Panc1 (cell line): ENCODE results near the gene PLA2G4F. TPM values are rescaled to one million over a fixed set of nuclear protein-coding genes. Genes with fewer than 3 reads are reported as not detected.

Experiments used
- ATAC-seq: fragments of 200-7000 bp; cut with Tn5 transposase; 2 replicates; pipeline ENCODE4 v1.9.1; 2020; ENCODE audit warnings: mild to moderate bottlenecking, moderate library complexity
- BruUV-seq: library from RNA; stranded (reverse); fragments of 400-500 nt; replicated peaks from 2 replicates; lab custom pipeline; 2021; lab: Mats Ljungman, UMichigan
- CTCF ChIA-PET: fragments of 300-600 bp; sonication (Branson Sonifier 250); formaldehyde crosslinking; loops from one replicate; lab custom pipeline; 2022; ENCODE audit warnings: antibody characterized with exemption; lab: Charles Lee
- POLR2A ChIA-PET: fragments of 300-600 bp; sonication (Branson Sonifier 250); formaldehyde crosslinking; loops from one replicate; lab custom pipeline; 2022; ENCODE audit warnings: antibody characterized with exemption; lab: Charles Lee
- DNase-seq: peaks from one replicate; pipeline ENCODE4 v3.0.0-alpha.2; 2010; ENCODE audit warnings: low read depth, low spot score
- H3K27ac ChIP-seq: 2 replicates; pipeline ENCODE4 v1.5.1; 2011; ENCODE audit warnings: mild to moderate bottlenecking, low read length, inconsistent platforms
- H3K27me3 ChIP-seq: fragments of 200-500 bp; sonication (Bioruptor generic); 2 replicates; pipeline ENCODE4 v1.6.0; 2014; ENCODE audit warnings: low read length, inconsistent platforms; ENCODE audit not compliant: control insufficient read depth, insufficient read depth
- H3K36me3 ChIP-seq: fragments of 200-500 bp; sonication (Bioruptor generic); 2 replicates; pipeline ENCODE4 v1.5.1; 2014; ENCODE audit warnings: inconsistent platforms, mild to moderate bottlenecking, low read length, moderate library complexity; ENCODE audit not compliant: control insufficient read depth, insufficient read depth
- H3K4me1 ChIP-seq: 2 replicates; pipeline ENCODE4 v1.5.1; 2011; ENCODE audit warnings: inconsistent platforms, mild to moderate bottlenecking, low read length, moderate library complexity; ENCODE audit not compliant: control insufficient read depth, insufficient read depth
- H3K4me3 ChIP-seq, 2 experiments: 2 replicates each; pipeline ENCODE4 v1.5.1; 2011 to 2012; ENCODE audit warnings: low read depth in 2 of 2, low read length in 2 of 2, mild to moderate bottlenecking in 2 of 2, inconsistent platforms in 1 of 2, moderate library complexity in 1 of 2
- H3K9me3 ChIP-seq: fragments of 200-500 bp; sonication (Bioruptor generic); 2 replicates; pipeline ENCODE4 v1.5.1; 2014; ENCODE audit warnings: low read depth, mild to moderate bottlenecking, inconsistent platforms, low read length, moderate library complexity; ENCODE audit not compliant: control insufficient read depth, insufficient read depth
- CTCF ChIP-seq: fragments of 450-650 bp; IDR thresholded peaks from 2 replicates; pipeline ENCODE4 v1.5.1; 2017; ENCODE audit warnings: mild to moderate bottlenecking
- POLR2AphosphoS5 ChIP-seq: IDR thresholded peaks from 2 replicates; pipeline ENCODE4 v1.6.1; 2012; ENCODE audit warnings: mild to moderate bottlenecking, low read depth, low read length, moderate library complexity
- REST ChIP-seq, 2 experiments: IDR thresholded peaks; 2 replicates each; pipeline ENCODE4 v1.6.1; 2011 to 2012; ENCODE audit warnings: low read depth in 2 of 2, control low read depth in 1 of 2, low read length in 1 of 2, mild to moderate bottlenecking in 1 of 2, moderate library complexity in 1 of 2; ENCODE audit not compliant: insufficient read depth in 1 of 2
- SIN3A ChIP-seq: IDR thresholded peaks from 2 replicates; pipeline ENCODE4 v1.6.1; 2012; ENCODE audit warnings: low read depth, mild to moderate bottlenecking, low read length, moderate library complexity, borderline replicate concordance; ENCODE audit not compliant: insufficient read depth
- TCF7L2 ChIP-seq: IDR thresholded peaks from 2 replicates; pipeline ENCODE4 v1.6.1; 2011; ENCODE audit warnings: mild to moderate bottlenecking, low read depth, low read length, inconsistent platforms
- in situ Hi-C: cut with HindIII; loops from 2 replicates; pipeline ENCODE4 v1.10.0; 2016; ENCODE audit warnings: low sequenced_read_pairs, low pct_unique_long_range_greater_than_20kb
- intact Hi-C: fragments of 100-400 bp; cut with micrococcal nuclease; formaldehyde crosslinking; loops from one replicate; pipeline ENCODE4 v1.10.0; 2022; ENCODE audit not compliant: unreplicated experiment
- total RNA-seq: library from RNA; stranded (reverse); gene quantifications from one replicate; pipeline ENCODE4 v1.2.1, GENCODE V29; 2021; ENCODE audit not compliant: unreplicated experiment

PLA2G4F gene
- total RNA-seq, 1 experiment from 2014 or later = not detected

- H3K9me3 ChIP-seq = no peaks in the 10 kb centered on the region
- ChIA-PET POLR2A (no interaction called here), CTCF (interaction anchor here (0.6 to 1.4 kb wide), 4 partner anchors 19 to 146 kb away, joined by 3 to 5 read pairs (median 4); no protein-coding TSS in a partner anchor)
- in situ Hi-C loops (no loop called here), intact Hi-C loops (loop anchor here (5.0 kb wide), 1 partner anchor 150 kb away; no protein-coding TSS in a partner anchor)
- TF ChIP-seq TCF7L2 = no peak
- no peak for TF ChIP-seq POLR2AphosphoS5
- no peak for TF ChIP-seq REST (IDR thresholded peaks at IDR 0.05; ENCODE audit: insufficient read depth in 1 of 2, low read depth in 2 of 2, low read length in 1 of 2)
- TF ChIP-seq SIN3A = no peak
- peak; percentile 82 for TF ChIP-seq CTCF
- no peaks in the 10 kb centered on the region for H3K36me3 ChIP-seq
- DNase-seq (no peak), ATAC-seq (peak; percentile 69)
- no peaks in the 10 kb centered on the region for H3K27me3 ChIP-seq
- H3K4me1 ChIP-seq = no peaks in the 10 kb centered on the region; the same call in 1 of the 2 replicates
- H3K4me3 ChIP-seq = no peak overlapping the region
- no TSS peak for BruUV-seq
- H3K27ac ChIP-seq = no peak overlapping the region
These were observed 18.8 kb downstream of the PLA2G4F start for GRCh38 chr15:42137461-42138261.

- Histone ChIP-seq H3K36me3 (no peaks in the 10 kb centered on the region), H3K4me3 (no peak overlapping the region), H3K9me3 (no peaks in the 10 kb centered on the region), H3K27ac (no peak overlapping the region), H3K4me1 (no peaks in the 10 kb centered on the region; the same call in 1 of the 2 replicates), H3K27me3 (no peaks in the 10 kb centered on the region)
- intact Hi-C loops (loop anchor here (5.0 kb wide), 1 partner anchor 149 kb away; no protein-coding TSS in a partner anchor), in situ Hi-C loops (no loop called here)
- ChIA-PET POLR2A (interaction anchor here (0.6 kb wide), 1 partner anchor 23 kb away, joined by 3 read pairs; no protein-coding TSS in a partner anchor), CTCF (interaction anchor here (0.7 kb wide), 1 partner anchor 275 kb away, joined by 6 read pairs; no protein-coding TSS in a partner anchor)
- ATAC-seq = no peak
- no peak for DNase-seq
- no peak for TF ChIP-seq TCF7L2
- no peak for TF ChIP-seq POLR2AphosphoS5
- no peak for TF ChIP-seq REST (IDR thresholded peaks at IDR 0.05; ENCODE audit: insufficient read depth in 1 of 2, low read depth in 2 of 2, low read length in 1 of 2)
- TF ChIP-seq CTCF = no peak
- TF ChIP-seq SIN3A = no peak
- no TSS peak for BruUV-seq
These were observed 19.9 kb downstream of the PLA2G4F start for GRCh38 chr15:42136513-42136912.
